GM12892 (cell line): ENCODE measurements around the gene LEMD2.
A peak's percentile ranks its signal among the peaks of the same experiment; 100 is the strongest.

Experiments
- POLR2A ChIP-seq: IDR thresholded peaks from 2 replicates; pipeline ENCODE4 v1.6.1; 2011; ENCODE audit warnings: low read depth, low read length, control low read depth
- POLR2AphosphoS5 ChIP-seq: IDR thresholded peaks from 2 replicates; pipeline ENCODE4 v1.6.1; 2011; ENCODE audit warnings: low read depth, low read length, control low read depth
- TAF1 ChIP-seq: IDR thresholded peaks from 2 replicates; pipeline ENCODE4 v1.6.1; 2011; ENCODE audit warnings: low read depth, mild to moderate bottlenecking, control low read depth, low read length, borderline replicate concordance

DNA sequence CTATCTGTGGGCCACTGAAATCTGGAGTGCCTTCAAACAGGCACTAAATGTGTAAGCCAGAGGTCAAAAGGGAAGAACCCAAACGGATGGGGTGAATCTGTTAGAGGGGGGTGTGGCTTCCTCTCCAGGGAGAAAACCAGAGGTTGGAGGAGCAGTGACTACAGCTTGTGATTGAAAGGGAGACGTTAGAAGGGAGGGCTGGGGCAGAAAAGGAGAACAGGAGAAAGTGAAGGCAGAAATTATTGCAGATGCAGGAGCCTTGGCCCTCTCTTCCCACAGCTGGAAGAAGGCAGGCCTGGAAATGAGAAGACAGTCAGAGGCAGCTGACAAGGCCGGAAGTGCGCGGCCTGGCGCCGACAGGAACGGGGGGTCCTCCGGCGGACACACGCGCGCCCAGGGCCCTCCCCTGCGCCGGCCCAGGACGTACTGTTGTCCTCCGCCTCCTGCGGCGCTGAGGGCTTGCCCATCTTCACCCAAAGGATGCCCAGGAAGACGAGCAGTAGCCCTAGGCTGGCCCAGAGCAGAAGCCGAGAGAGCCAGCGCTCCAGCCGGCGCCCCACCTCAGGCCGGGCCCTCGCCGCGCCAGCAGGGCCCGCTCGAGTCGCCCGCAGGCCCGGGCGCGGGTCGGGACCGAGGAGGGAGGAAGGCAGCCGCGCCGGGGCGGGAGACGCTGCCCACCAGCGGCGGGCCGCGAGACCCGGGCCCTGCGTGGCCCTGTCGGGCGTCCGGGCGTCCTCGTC is 806 bp downstream of the LEMD2 start:
- TF ChIP-seq POLR2A = peak; percentile 61; the same call in 1 of the 2 replicates
- TF ChIP-seq TAF1 = peak; percentile 14; the same call in 1 of the 2 replicates
- TF ChIP-seq POLR2AphosphoS5 = no peak
